NCI-H1694 (cell line): ENCODE measurements around the gene GLO1.

Experiments used
- DNase-seq: peaks from one replicate; lab custom pipeline; 2025; lab: John Stamatoyannopoulos, UW

Gene GLO1

DNA sequence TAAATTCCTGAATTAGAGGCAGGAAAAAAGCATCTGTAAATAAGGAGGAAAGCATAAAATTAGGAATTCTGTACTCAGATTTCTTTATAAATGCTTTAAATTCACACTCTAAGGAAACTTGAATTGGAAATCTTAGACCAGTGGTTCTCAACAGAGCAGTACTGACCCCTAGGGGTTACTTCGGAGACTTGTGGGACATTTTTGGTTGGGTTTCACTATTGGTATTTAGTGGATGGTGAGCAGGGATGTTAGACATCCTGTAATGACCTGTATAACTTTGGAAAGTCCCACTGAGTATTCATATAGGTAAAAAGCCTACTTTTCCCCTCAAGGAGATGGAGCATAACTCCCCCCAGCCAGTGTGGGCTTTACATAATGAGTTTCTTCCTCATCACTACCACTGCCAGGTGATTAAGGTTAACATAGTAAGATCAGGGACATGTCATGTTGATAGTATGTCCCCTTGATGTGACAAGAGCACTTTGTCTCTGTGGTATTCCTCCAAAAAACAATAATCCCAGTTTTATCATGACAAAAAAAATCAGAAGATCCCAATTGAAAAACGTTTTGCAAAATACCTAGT lies 31.0 kb downstream of the GLO1 start:
- peak; percentile 29 for DNase-seq

DNA sequence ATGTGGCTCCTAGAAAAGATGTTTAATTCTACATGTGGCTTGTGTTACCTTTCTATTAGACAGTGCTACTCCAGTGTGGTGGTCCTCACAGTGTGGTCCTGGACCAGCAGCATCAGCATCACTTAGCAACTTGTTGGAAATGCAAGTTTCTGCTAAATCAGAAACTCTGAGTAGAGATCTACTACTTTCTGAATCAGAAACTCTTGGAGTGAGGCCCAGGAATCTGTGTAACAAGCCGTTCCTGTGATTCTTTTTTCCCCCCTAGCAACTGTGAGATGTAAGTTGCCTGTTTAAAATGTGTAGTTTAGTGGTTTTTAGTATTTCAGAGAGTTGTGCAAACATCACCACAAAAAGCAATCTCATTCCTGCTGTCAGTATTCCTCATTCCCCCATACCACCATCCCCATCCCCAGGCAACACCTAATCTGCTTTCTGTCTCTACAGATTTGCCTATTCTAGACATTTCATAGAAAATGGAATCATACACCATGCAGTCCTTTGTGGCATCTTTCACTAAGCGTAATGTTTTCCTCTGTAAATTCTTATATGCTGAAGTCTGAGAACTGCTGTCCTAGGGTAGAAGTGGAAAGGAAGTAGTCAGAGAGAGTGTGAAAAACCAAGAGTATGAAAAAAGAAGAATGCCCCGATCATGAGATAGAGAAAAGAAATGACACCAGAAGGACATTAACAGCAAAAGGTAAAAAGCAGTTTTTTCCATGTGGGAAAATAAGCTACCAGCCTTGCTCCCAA lies 44.4 kb downstream of the GLO1 start:
- DNase-seq = no peak

DNA sequence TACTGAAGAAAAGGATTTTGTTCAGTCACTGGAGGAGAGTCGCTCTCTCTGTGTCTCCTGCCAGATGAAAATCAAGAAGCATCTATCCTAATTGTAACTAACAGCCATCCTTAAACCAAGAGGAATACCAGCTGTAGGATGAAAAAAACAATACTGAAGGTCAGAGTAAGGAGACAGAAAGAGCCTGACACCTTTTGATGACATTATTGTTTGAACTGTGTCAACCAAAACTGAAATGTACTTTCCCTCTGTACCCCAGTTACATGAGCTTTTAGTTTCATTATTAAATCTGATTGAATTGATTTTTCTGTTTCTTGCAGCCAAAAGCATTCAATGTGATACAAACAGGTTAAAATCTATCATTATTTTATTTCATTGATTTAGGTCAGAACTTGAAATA lies 46.0 kb downstream of the GLO1 start:
- DNase-seq = no peak

DNA sequence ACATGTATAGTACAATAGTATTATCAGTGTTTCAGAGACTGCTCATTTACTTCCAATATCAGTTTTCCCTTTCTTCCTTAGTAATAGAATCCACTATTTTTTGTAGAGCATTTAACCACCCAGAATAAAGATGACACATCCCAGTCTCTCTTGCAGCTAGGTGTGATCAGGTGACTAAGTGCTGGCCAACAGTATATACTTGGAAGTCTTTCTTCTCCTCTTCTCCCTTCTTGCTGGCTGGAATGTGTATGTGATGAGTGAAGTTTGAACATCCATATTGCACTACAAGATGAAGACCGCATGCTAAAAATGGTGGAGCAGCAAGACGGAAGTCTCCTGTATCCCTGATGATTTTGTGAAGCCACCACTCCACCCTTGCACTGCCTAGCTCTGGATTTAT lies 48.7 kb downstream of the GLO1 start:
- DNase-seq = no peak

DNA sequence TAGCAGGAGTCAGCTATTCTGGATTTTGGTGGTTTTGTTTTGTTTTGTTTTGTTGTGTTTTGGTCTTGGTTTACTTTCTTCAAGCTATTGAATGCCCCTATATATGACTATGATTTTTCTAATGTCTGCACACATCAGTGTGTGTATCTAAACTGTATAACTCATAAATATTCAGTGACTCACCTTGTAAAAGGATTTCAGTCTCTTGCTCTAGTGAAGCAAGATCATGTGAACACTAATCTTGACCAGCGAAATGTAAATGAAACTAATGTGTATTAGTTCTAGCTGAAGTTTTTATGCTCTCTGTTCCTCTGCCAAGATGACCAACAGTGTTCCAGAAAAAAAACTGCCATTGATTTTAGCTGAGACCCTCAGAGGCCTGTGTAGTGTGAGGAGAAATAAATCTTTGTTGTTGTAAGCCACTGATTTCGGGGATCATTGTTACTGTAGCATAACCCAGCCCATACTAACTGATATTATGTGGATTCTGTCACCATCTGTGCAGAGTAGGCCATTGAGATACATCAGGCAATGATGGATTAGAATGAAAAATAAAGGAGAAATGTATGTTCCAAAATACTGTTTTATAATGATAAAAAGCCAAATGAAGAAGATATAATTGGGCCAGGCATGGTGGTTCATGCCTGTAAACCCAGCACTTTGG lies 51.7 kb downstream of the GLO1 start:
- no peak for DNase-seq

DNA sequence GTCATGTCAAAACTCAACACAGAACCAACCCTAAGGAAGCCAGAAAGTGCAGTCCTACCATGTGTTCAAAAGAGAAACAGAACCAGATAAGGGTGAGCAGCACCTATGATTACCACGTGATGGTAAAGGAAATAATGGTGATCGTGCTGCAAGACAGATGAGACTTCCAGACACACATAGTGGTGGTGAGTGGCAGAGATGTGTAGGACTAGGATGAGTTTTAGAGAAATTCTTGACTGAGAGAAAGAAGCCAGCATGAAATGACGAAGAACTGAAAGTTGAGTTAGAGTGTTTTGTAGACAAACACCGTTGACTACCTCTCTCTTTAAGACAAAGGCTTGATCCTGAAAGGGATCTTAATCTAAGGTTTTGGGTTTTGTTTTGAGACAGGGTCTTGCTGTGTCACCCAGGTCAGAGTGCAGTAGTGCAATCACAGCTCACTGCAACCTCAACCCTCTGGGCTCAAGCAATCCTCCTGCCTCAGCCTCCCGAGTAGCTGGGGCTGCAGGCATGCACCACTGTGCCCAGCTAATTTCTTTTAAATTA lies 52.7 kb downstream of the GLO1 start:
- no peak for DNase-seq

DNA sequence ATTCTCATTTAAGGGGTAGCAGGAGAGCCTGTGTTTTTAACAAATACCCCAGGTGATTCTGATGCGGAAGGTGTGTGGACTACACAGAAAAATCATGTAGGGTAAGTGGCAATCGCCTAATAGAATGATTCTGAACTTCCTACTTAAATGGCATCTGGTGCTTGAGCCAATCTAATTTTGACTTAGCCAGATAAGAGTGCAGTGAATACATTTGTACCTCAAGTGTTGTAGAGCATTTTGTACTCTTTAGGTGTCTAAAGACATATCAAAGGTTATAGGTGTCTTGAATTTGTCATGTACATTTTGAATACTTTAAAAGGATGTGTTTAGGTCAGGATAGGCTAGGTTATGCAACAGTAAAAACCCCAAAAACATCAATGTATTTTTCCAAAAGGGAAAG lies 53.2 kb downstream of the GLO1 start:
- no peak for DNase-seq

DNA sequence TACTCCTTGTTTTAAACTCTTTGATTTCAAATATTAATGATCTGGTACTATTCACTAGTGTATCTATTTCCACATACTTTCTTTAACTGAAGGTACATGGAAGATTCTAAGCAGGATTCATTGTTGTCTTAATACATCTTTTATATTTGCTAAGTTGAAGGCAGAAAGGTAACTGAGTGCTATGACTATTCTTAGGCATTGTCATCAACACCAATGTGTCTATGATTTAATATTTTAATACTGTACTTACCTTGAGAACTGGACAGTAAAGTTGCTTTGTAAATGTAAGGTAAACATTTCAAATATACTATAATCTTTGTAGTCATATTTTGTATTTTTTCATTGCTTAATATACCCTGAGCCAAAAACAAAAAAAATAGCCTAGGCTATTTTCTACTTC lies 54.3 kb downstream of the GLO1 start:
- DNase-seq = no peak

DNA sequence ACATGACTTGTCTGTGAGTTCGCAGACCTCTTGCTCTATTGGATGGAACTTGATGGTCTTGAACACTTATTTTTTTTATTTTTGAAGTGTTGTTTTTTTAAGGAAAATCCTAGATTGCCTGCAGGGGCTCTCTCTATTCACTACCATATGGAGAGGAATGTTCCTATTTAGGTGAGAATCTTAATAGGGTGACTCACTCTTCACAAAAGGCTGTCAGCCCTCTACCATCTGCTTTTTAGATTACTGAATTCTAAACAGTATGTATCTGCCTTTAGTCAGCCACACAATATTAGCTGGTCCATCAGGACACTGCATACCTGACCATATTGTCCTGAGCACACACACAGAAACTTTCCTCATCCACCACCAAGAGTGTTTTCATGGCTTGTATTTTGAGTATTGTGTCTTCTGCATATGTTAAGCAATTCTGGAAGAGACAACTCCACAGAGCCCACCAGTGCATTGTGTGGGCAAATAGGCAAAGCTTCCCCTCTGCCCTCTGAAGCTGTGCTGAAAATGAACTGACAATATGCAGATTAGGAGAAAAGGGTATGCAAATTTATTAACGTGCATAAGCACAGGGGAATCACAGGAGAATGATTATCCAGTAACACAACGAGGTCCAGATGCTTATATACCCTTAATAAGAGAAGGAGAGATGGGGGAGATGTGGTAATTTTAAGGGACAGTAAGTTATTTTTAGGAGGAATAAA lies 56.6 kb downstream of the GLO1 start:
- DNase-seq = no peak

DNA sequence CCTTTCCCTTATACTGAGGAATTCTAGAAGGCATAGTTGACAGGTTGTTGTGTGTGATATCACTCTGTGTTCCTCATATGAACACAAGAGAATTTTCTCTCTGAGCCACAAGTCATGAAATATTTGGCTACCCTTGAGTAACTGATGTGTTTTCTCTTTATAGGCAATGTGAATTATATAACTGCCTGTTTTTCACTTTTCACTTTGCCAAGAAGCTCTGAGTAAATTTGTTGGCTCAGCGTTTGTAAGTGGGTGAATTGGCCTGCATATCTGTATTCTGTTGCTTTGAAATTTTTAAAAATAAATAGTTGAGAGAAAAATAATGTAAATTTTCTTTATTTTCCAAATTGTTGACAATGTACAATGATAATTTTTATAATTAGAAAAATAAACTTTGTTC lies 58.0 kb downstream of the GLO1 start:
- DNase-seq = no peak

DNA sequence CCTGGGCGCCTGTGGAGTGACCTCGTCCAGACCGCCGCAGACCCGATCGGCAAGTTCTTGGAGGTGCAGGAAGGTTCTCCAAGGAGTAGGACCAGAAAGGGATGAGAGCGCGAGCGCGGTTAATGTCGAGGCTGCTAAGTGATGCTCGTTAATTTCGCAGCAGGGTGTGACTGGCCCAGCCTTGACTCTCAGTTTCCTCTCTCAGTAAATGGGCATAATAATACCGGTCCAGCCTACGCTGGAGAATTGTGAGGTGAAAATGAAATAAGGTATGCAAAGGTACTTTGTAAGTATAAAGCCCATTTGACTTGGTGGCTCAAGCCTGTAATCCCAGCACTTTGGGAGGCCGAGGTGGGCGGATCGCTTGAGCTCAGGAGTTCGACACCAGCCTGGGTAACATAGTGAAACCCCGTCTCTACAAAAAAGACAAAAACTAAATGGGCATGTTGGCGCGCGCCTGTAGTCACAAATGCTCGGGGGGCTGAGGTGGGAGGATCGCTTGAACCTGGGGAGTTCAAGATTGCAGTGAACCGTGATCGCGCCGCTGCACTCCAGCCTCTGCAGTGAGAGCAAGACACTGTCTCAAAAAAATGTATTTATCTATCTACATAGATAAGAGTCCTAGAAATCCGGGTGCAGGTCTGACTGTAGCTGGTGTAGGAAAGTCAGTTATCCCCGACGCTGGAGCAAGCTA lies 62.6 kb downstream of the GLO1 start:
- no peak for DNase-seq

DNA sequence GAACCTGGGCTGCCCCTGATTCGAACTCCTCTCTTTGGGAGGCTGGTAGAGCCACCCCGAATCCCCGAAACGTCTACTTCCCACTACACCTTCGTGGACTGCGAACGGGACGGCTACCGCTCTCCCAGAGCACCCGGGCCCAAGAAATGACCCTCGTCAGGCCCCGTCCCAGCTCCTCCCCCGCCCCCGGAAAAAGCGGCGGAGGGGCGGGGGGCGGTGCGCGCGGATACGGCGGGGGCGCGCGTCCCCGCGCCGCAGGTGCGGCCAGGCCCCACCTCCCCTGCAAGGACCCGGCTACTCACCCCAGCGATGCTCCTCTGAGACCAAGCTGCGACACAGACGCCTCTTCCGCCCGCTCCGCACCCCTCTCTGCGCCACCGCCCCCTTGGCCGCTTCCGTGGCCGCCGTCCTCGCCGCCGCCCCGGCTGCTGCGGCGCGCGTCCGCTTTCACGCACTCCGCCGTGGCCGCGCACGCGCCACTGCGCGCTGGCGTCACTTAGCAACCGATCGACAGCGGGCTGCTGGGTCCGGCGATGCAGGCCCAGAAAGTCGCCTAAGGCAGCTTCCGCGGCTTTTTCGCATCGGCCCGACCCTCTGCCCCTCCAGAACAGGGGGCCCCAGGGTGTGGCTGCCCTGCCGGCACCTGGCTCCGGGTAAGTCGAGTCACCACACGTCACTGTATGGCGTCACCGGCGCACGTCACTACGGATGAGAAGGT lies 63.3 kb downstream of the GLO1 start, which contains the start of gene BTBD9:
TSS of gene BTBD9 (minus strand) at position 432 of the 718 bp plus-strand sequence.
- DNase-seq = no peak

DNA sequence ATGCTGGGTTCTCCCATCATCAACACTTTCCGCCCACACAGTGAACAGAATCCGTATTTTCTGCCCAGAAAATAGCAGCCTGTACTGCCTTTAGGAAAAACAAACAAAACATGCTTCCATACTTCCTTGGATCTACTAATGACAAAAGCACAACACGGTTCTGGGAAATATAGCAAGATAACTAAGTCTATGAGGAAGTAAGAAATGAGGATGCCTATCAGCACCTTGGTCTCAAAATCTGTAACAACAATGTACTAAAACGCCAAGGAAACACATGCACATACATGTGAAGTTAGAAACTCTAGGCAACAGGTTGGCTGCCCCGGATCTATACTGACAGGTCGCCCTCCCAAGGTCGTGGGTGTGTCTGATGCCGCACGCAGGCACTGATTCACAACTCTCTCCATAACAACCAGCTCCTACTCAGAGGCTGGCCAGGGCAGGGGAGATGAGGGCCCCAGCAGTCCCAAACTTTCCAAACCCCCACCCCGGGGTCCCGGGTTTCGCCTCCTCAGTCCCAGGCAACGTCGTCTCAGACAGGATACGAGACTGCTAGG lies 63.9 kb downstream of the GLO1 start:
- DNase-seq = no peak

DNA sequence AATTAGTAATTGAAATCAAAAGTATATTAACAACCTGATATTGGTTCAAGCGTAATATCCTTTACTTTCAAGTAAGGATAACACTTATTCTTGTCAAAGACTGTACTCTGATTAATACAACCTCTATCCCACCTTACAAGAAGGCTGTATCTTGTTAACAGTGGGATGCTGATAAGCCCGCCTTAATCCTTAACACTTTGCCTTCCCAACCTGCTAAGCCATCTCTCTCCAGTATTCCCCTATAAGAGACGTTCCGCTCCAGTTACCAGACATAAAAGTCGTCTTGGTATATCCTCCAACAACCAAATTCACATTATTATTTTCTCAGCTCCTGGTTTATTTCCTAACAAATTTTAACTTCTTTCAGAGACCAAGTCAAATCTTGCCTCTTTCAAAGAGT lies 65.2 kb downstream of the GLO1 start:
- no peak for DNase-seq

DNA sequence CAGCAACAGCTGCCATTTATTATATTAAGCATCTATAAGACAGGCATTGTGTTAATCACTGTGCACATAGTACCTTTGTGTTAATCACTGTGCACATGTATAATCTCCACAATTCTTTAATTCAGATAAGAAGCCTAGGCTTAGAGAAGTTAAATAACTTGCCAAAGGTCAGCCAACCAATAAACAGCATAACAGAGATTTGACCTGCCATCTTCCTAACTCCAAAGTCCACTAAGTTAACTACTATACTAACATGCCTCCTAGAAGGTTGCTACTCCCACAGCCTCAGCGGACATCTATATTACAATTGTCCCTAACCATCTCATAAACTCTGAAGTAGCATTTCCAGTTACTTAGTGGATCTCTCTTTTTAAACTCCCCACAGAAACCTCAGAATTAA lies 66.9 kb downstream of the GLO1 start:
- DNase-seq = no peak

DNA sequence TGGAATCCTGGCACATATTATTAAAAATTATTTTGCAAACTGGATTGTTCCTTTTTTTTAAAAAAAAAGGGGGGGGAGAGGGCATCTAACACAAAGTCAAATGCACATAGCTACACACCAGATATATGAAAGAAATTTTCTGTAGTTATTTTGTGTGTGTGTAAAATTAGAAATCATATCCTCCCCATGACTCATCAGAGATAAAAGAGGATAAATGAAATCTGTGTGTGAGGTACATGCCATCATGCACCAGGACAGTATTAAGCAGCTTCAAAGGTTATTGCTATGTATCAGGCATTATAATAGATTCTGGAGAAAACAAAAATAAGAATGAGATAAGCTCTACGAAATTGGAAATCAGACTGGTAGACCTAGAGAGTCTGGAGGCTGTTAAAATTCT lies 68.4 kb downstream of the GLO1 start:
- no peak for DNase-seq

DNA sequence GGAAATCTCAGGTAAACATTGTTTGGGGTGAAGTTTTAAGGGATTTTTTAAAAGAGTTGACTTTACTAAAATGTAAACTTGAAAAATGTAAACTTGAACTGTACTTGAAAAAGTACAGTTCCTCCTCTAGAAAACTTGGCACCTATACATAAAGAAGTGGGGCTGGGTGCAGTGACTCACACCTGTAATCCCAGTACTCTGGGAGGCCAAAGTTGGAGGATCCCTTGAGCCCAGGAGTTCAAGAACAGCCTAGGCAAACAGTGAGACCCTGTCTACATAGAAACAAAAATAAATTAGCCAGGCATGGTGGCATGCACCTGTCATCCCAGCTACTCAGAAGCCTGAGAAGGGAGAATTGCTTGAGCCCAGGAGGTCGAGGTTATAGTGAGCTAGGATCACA lies 70.5 kb downstream of the GLO1 start:
- DNase-seq = no peak

DNA sequence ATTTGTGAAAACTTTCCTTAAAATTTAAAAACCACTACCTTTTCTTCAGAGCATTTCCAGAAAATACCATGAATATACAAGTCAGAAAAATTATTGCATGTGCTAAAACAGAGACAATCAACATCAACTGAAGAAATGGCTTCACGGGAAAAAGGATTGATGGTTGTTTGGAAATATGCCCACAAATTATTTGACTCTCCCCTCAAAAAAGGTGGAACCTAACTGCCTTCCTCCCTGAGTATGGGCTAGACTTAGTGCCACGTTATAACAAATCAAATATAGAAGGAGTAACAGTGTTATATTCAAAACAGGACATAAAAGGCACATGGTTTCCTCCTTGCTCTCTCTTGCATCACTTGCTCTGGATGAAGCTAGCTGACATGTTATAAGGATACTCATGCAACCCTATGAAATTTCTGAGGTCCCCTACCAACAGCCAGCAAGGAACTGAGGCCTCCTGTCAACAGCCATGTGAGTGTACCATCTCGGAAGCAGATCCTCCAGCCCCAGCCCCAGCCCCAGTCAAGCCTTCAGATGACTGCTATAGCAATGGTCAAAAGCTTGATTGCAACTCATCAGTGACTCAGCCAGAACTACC lies 71.7 kb downstream of the GLO1 start:
- DNase-seq = no peak
